Panc1 (cell line): ENCODE measurements around the gene TTBK1. TPM values are rescaled to one million over a fixed set of nuclear protein-coding genes. Genes with fewer than 3 reads are reported as not detected.

Experiments used
- ATAC-seq: fragments of 200-7000 bp; cut with Tn5 transposase; 2 replicates; pipeline ENCODE4 v1.9.1; 2020; ENCODE audit warnings: mild to moderate bottlenecking, moderate library complexity
- BruUV-seq: library from RNA; stranded (reverse); fragments of 400-500 nt; replicated peaks from 2 replicates; lab custom pipeline; 2021; lab: Mats Ljungman, UMichigan
- CTCF ChIA-PET: fragments of 300-600 bp; sonication (Branson Sonifier 250); formaldehyde crosslinking; loops from one replicate; lab custom pipeline; 2022; ENCODE audit warnings: antibody characterized with exemption; lab: Charles Lee
- POLR2A ChIA-PET: fragments of 300-600 bp; sonication (Branson Sonifier 250); formaldehyde crosslinking; loops from one replicate; lab custom pipeline; 2022; ENCODE audit warnings: antibody characterized with exemption; lab: Charles Lee
- DNase-seq: peaks from one replicate; pipeline ENCODE4 v3.0.0-alpha.2; 2010; ENCODE audit warnings: low read depth, low spot score
- H3K27ac ChIP-seq: 2 replicates; pipeline ENCODE4 v1.5.1; 2011; ENCODE audit warnings: mild to moderate bottlenecking, low read length, inconsistent platforms
- H3K27me3 ChIP-seq: fragments of 200-500 bp; sonication (Bioruptor generic); 2 replicates; pipeline ENCODE4 v1.6.0; 2014; ENCODE audit warnings: low read length, inconsistent platforms; ENCODE audit not compliant: control insufficient read depth, insufficient read depth
- H3K36me3 ChIP-seq: fragments of 200-500 bp; sonication (Bioruptor generic); 2 replicates; pipeline ENCODE4 v1.5.1; 2014; ENCODE audit warnings: inconsistent platforms, mild to moderate bottlenecking, low read length, moderate library complexity; ENCODE audit not compliant: control insufficient read depth, insufficient read depth
- H3K4me1 ChIP-seq: 2 replicates; pipeline ENCODE4 v1.5.1; 2011; ENCODE audit warnings: inconsistent platforms, mild to moderate bottlenecking, low read length, moderate library complexity; ENCODE audit not compliant: control insufficient read depth, insufficient read depth
- H3K4me3 ChIP-seq, 2 experiments: 2 replicates each; pipeline ENCODE4 v1.5.1; 2011 to 2012; ENCODE audit warnings: low read depth in 2 of 2, low read length in 2 of 2, mild to moderate bottlenecking in 2 of 2, inconsistent platforms in 1 of 2, moderate library complexity in 1 of 2
- H3K9me3 ChIP-seq: fragments of 200-500 bp; sonication (Bioruptor generic); 2 replicates; pipeline ENCODE4 v1.5.1; 2014; ENCODE audit warnings: low read depth, mild to moderate bottlenecking, inconsistent platforms, low read length, moderate library complexity; ENCODE audit not compliant: control insufficient read depth, insufficient read depth
- POLR2AphosphoS5 ChIP-seq: IDR thresholded peaks from 2 replicates; pipeline ENCODE4 v1.6.1; 2012; ENCODE audit warnings: mild to moderate bottlenecking, low read depth, low read length, moderate library complexity
- SIN3A ChIP-seq: IDR thresholded peaks from 2 replicates; pipeline ENCODE4 v1.6.1; 2012; ENCODE audit warnings: low read depth, mild to moderate bottlenecking, low read length, moderate library complexity, borderline replicate concordance; ENCODE audit not compliant: insufficient read depth
- TCF7L2 ChIP-seq: IDR thresholded peaks from 2 replicates; pipeline ENCODE4 v1.6.1; 2011; ENCODE audit warnings: mild to moderate bottlenecking, low read depth, low read length, inconsistent platforms
- in situ Hi-C: cut with HindIII; loops from 2 replicates; pipeline ENCODE4 v1.10.0; 2016; ENCODE audit warnings: low sequenced_read_pairs, low pct_unique_long_range_greater_than_20kb
- intact Hi-C: fragments of 100-400 bp; cut with micrococcal nuclease; formaldehyde crosslinking; loops from one replicate; pipeline ENCODE4 v1.10.0; 2022; ENCODE audit not compliant: unreplicated experiment
- total RNA-seq: library from RNA; stranded (reverse); gene quantifications from one replicate; pipeline ENCODE4 v1.2.1, GENCODE V29; 2021; ENCODE audit not compliant: unreplicated experiment
- TF ChIP-seq, protein P1 (sequence below): fragments of 450-650 bp; IDR thresholded peaks from 2 replicates; pipeline ENCODE4 v1.5.1; 2017; ENCODE audit warnings: mild to moderate bottlenecking
- TF ChIP-seq, protein P2 (sequence below), 2 experiments: IDR thresholded peaks; 2 replicates each; pipeline ENCODE4 v1.6.1; 2011 to 2012; ENCODE audit warnings: low read depth in 2 of 2, control low read depth in 1 of 2, low read length in 1 of 2, mild to moderate bottlenecking in 1 of 2, moderate library complexity in 1 of 2; ENCODE audit not compliant: insufficient read depth in 1 of 2

TTBK1 gene
- total RNA-seq, 1 experiment from 2014 or later, result 0.10 TPM

DNA sequence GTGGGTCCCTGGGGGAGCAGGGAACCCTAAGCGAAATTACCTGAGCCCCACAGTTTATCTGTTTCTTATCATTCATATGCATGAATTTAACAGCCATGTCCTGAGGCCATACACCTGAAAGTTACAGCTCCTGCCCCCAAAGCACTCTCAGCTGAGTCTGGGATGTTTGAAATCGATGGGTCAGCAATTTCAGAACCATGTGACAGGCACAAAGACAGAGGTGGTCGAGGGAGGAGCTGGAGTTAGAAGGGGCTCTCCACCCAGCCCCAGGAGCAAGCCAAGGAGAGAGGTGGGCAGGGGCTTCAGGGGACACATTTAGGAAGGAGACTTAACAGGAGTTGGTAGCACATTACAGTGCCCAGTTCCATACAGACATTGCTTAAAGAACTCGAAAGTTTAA, 14.9 kb downstream of the TTBK1 start:
- intact Hi-C loops, result no loop called here
- no TSS peak for BruUV-seq
- Histone ChIP-seq H3K36me3 (no peaks in the 10 kb centered on the region), H3K9me3 (no peaks in the 10 kb centered on the region), H3K4me3 (no peak overlapping the region), H3K4me1 (no peaks in the 10 kb centered on the region; the same call in 1 of the 2 replicates), H3K27me3 (no peaks in the 10 kb centered on the region), H3K27ac (no peak overlapping the region)
- in situ Hi-C loops, result no loop called here
- TF ChIP-seq, protein P1, sequence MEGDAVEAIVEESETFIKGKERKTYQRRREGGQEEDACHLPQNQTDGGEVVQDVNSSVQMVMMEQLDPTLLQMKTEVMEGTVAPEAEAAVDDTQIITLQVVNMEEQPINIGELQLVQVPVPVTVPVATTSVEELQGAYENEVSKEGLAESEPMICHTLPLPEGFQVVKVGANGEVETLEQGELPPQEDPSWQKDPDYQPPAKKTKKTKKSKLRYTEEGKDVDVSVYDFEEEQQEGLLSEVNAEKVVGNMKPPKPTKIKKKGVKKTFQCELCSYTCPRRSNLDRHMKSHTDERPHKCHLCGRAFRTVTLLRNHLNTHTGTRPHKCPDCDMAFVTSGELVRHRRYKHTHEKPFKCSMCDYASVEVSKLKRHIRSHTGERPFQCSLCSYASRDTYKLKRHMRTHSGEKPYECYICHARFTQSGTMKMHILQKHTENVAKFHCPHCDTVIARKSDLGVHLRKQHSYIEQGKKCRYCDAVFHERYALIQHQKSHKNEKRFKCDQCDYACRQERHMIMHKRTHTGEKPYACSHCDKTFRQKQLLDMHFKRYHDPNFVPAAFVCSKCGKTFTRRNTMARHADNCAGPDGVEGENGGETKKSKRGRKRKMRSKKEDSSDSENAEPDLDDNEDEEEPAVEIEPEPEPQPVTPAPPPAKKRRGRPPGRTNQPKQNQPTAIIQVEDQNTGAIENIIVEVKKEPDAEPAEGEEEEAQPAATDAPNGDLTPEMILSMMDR, result no peak
- TF ChIP-seq SIN3A, result no peak
- TF ChIP-seq POLR2AphosphoS5, result no peak
- TF ChIP-seq, protein P2, sequence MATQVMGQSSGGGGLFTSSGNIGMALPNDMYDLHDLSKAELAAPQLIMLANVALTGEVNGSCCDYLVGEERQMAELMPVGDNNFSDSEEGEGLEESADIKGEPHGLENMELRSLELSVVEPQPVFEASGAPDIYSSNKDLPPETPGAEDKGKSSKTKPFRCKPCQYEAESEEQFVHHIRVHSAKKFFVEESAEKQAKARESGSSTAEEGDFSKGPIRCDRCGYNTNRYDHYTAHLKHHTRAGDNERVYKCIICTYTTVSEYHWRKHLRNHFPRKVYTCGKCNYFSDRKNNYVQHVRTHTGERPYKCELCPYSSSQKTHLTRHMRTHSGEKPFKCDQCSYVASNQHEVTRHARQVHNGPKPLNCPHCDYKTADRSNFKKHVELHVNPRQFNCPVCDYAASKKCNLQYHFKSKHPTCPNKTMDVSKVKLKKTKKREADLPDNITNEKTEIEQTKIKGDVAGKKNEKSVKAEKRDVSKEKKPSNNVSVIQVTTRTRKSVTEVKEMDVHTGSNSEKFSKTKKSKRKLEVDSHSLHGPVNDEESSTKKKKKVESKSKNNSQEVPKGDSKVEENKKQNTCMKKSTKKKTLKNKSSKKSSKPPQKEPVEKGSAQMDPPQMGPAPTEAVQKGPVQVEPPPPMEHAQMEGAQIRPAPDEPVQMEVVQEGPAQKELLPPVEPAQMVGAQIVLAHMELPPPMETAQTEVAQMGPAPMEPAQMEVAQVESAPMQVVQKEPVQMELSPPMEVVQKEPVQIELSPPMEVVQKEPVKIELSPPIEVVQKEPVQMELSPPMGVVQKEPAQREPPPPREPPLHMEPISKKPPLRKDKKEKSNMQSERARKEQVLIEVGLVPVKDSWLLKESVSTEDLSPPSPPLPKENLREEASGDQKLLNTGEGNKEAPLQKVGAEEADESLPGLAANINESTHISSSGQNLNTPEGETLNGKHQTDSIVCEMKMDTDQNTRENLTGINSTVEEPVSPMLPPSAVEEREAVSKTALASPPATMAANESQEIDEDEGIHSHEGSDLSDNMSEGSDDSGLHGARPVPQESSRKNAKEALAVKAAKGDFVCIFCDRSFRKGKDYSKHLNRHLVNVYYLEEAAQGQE (IDR thresholded peaks at IDR 0.05; ENCODE audit: insufficient read depth in 1 of 2, low read depth in 2 of 2, low read length in 1 of 2), result no peak
- no peak for TF ChIP-seq TCF7L2
- ChIA-PET POLR2A (no interaction called here), CTCF (no interaction called here)
- no peak for DNase-seq
- no peak for ATAC-seq

DNA sequence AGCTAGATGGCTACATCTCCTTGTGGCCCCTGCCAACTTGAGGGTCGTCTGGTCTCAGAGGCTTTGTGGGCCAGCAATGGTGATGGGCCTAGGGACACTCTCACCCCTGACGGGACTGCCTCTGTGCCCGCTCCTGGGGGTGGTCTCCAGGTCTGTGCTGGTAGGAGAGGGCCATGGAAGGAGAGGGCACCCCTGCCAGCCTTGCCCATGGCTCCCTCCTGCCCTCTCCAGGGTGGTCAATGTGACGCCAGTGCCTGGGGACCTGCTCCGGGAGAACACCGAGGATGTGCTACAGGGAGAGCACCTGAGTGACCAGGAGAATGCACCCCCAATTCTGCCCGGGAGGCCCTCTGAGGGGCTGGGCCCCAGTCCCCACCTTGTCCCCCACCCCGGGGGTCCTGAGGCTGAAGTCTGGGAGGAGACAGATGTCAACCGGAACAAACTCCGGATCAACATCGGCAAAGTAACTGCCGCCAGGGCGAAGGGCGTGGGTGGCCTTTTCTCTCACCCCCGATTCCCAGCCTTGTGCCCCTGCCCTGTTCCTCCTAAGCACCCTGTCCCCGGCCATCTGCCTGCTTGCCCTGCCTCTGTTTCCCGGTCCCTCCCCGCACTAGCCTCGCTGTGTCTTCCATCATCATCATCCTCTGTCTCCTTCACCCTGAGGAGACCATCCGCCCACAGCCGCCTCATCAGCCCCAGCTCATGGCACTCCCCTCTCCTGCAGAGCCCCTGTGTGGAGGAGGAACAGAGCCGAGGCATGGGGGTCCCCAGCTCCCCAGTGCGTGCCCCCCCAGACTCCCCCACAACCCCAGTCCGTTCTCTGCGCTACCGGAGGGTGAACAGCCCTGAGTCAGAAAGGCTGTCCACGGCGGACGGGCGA, 15.8 kb downstream of the TTBK1 start:
- in situ Hi-C loops (no loop called here), intact Hi-C loops (no loop called here)
- BruUV-seq, result no TSS peak
- CTCF ChIA-PET, result no interaction called here
- H3K4me1 ChIP-seq, result no peaks in the 10 kb centered on the region; the same call in 1 of the 2 replicates
- H3K27ac ChIP-seq, result no peak overlapping the region
- TF ChIP-seq POLR2AphosphoS5 (no peak), TCF7L2 (no peak), SIN3A (no peak)
- TF ChIP-seq, protein P1, result no peak
- TF ChIP-seq, protein P2 (IDR thresholded peaks at IDR 0.05; ENCODE audit: insufficient read depth in 1 of 2, low read depth in 2 of 2, low read length in 1 of 2), result no peak
- no peaks in the 10 kb centered on the region for H3K27me3 ChIP-seq
- H3K9me3 ChIP-seq, result no peaks in the 10 kb centered on the region
- POLR2A ChIA-PET, result no interaction called here
- H3K4me3 ChIP-seq, result no peak overlapping the region
- H3K36me3 ChIP-seq, result no peaks in the 10 kb centered on the region
- ATAC-seq (no peak), DNase-seq (no peak)
